GM12872 (cell line): ENCODE data around the gene PRSS27.

Source experiments
- CTCF ChIP-seq: IDR thresholded peaks from 3 replicates; pipeline ENCODE4 v1.5.1; 2011; ENCODE audit warnings: low read depth, mild to moderate bottlenecking, low read length, moderate library complexity; ENCODE audit not compliant: insufficient read depth

PRSS27 gene

GRCh38 chr16:2699791-2700600, 20.0 kb downstream of the PRSS27 start:
- TF ChIP-seq CTCF, result no peak

GRCh38 chr16:2698965-2699750, 20.9 kb downstream of the PRSS27 start:
- TF ChIP-seq CTCF, result no peak

- no peak for TF ChIP-seq CTCF
Observed at GRCh38 chr16:2698103-2698870, 21.7 kb downstream of the PRSS27 start.

- TF ChIP-seq CTCF, result no peak
Observed at GRCh38 chr16:2697401-2697948, 22.5 kb downstream of the PRSS27 start.

- TF ChIP-seq CTCF, result no peak
Observed at GRCh38 chr16:2692948-2693651, 26.9 kb downstream of the PRSS27 start.

GRCh38 chr16:2692251-2692947, 27.6 kb downstream of the PRSS27 start:
- TF ChIP-seq CTCF, result no peak
